Trophoblast cell (in vitro differentiated cells and primary cell): ENCODE measurements around the gene CAPS.
A peak's percentile ranks its signal among the peaks of the same experiment; 100 is the strongest.

Experiments
- DNase-seq, 2 donors: peaks; one replicate each; pipeline ENCODE4 v3.0.0-alpha.2; 2016
- H2AFZ ChIP-seq: 2 replicates; pipeline ENCODE4 v1.6.1; 2013; ENCODE audit warnings: low read length, moderate library complexity, mild to moderate bottlenecking; ENCODE audit not compliant: insufficient read depth, poor library complexity
- H2AK5ac ChIP-seq: 2 replicates; pipeline ENCODE4 v1.6.1; 2013; ENCODE audit warnings: mild to moderate bottlenecking, low read length
- H2BK120ac ChIP-seq: 2 replicates; pipeline ENCODE4 v1.6.1; 2013; ENCODE audit warnings: low read length, mild to moderate bottlenecking, moderate library complexity; ENCODE audit not compliant: insufficient read depth, poor library complexity
- H2BK12ac ChIP-seq: 2 replicates; pipeline ENCODE4 v1.6.1; 2013; ENCODE audit warnings: mild to moderate bottlenecking, low read length, moderate library complexity
- H2BK5ac ChIP-seq: 2 replicates; pipeline ENCODE4 v1.6.1; 2013; ENCODE audit warnings: low read length, low read depth, moderate library complexity, mild to moderate bottlenecking; ENCODE audit not compliant: poor library complexity
- H3K14ac ChIP-seq: 2 replicates; pipeline ENCODE4 v1.6.1; 2013; ENCODE audit warnings: mild to moderate bottlenecking, low read length
- H3K18ac ChIP-seq: 2 replicates; pipeline ENCODE4 v1.6.1; 2013; ENCODE audit warnings: mild to moderate bottlenecking, low read length
- H3K23ac ChIP-seq: 2 replicates; pipeline ENCODE4 v1.6.1; 2013; ENCODE audit warnings: low read length
- H3K27ac ChIP-seq: 2 replicates; pipeline ENCODE4 v1.5.1; 2013; ENCODE audit warnings: low read depth, mild to moderate bottlenecking, inconsistent platforms, low read length, moderate library complexity
- H3K27me3 ChIP-seq: 2 replicates; pipeline ENCODE4 v1.6.1; 2013; ENCODE audit warnings: inconsistent platforms, mild to moderate bottlenecking, low read length, moderate library complexity; ENCODE audit not compliant: insufficient read depth
- H3K36me3 ChIP-seq, 2 experiments: 1 replicate in 1 of 2; 2 replicates in 1 of 2; pipeline ENCODE4 v1.6.1; 2013; ENCODE audit warnings: low read length in 2 of 2, mild to moderate bottlenecking in 2 of 2, moderate library complexity in 1 of 2; ENCODE audit not compliant: insufficient read depth in 2 of 2, control insufficient read depth in 1 of 2
- H3K4ac ChIP-seq: 2 replicates; pipeline ENCODE4 v1.6.1; 2013; ENCODE audit warnings: low read depth, mild to moderate bottlenecking, low read length, moderate library complexity
- H3K4me1 ChIP-seq, 2 experiments: 1 replicate in 1 of 2; 2 replicates in 1 of 2; pipeline ENCODE4 v1.6.1; 2013; ENCODE audit warnings: low read length in 2 of 2, mild to moderate bottlenecking in 2 of 2, moderate library complexity in 1 of 2; ENCODE audit not compliant: insufficient read depth in 2 of 2, control insufficient read depth in 1 of 2
- H3K4me2 ChIP-seq: 2 replicates; pipeline ENCODE4 v1.6.1; 2013; ENCODE audit warnings: inconsistent platforms, mild to moderate bottlenecking, low read length, moderate library complexity
- H3K4me3 ChIP-seq: 2 replicates; pipeline ENCODE4 v1.5.1; 2013; ENCODE audit warnings: mild to moderate bottlenecking, low read depth, low read length, inconsistent platforms
- H3K79me1 ChIP-seq: one replicate; pipeline ENCODE4 v1.6.1; 2013; ENCODE audit warnings: low read length
- H3K79me2 ChIP-seq: 2 replicates; pipeline ENCODE4 v1.6.1; 2013; ENCODE audit warnings: low read length, mild to moderate bottlenecking; ENCODE audit not compliant: control insufficient read depth, insufficient read depth, poor library complexity
- H3K9ac ChIP-seq: 2 replicates; pipeline ENCODE4 v1.6.1; 2013; ENCODE audit warnings: mild to moderate bottlenecking, low read length
- H3K9me3 ChIP-seq: 2 replicates; pipeline ENCODE4 v1.6.1; 2013; ENCODE audit warnings: low read depth, mild to moderate bottlenecking, control low read depth, inconsistent platforms, low read length; ENCODE audit not compliant: insufficient read depth
- H4K12ac ChIP-seq: 2 replicates; pipeline ENCODE4 v1.6.1; 2013; ENCODE audit warnings: low read depth, mild to moderate bottlenecking, low read length, moderate library complexity
- H4K8ac ChIP-seq: 2 replicates; pipeline ENCODE4 v1.6.1; 2013; ENCODE audit warnings: low read depth, mild to moderate bottlenecking, low read length, moderate library complexity
- H4K91ac ChIP-seq: one replicate; pipeline ENCODE4 v1.6.1; 2013; ENCODE audit warnings: low read depth, mild to moderate bottlenecking, low read length, moderate library complexity
- WGBS: extraction: QIAGEN DNeasy Blood & Tissue Kit; methylation state at CpG from one replicate; pipeline ENCODE4 v1.1.7; 2013; ENCODE audit warnings: missing lambda C conversion rate; ENCODE audit not compliant: insufficient read length, insufficient coverage; ENCODE audit errors: extremely low coverage; 5-methylcytosine and 5-hydroxymethylcytosine counted together

Gene CAPS

DNA sequence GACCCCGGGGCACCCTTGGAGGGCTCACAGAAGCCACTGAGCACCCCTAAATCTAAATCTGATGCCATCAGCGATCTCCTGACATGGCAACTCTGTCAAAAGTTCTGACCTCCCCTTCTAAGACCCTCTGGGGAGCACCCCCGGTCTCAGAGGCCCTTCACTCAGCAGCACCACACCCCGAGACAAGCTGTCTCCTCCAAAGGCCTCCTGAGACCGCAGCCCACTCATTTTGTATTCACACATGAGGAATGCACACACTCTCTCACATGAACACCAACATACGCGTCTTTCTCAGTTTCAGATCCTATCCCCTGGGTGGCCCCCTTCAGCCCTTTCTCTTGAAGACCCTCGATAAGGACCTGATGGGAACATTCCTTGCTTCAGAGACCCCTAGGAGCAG is 13.1 kb upstream of the CAPS start:
- no peak overlapping the region for H4K12ac ChIP-seq
- H3K9me3 ChIP-seq: peaks cover 7% of the 10 kb centered on the region
- no peak overlapping the region for H3K23ac ChIP-seq
- no peak overlapping the region for H2BK5ac ChIP-seq
- H3K4me2 ChIP-seq: no peak overlapping the region
- no peaks in the 10 kb centered on the region for H3K27me3 ChIP-seq
- H3K36me3 ChIP-seq: peaks cover 24 to 26% of the 10 kb centered on the region in 2 experiments
- no peak overlapping the region for H2AFZ ChIP-seq
- H3K4me1 ChIP-seq: peaks cover 5 to 10% of the 10 kb centered on the region in 2 experiments
- no peak overlapping the region for H3K18ac ChIP-seq
- WGBS: no CpG with 5 or more reads among the region's 8 CpGs
- H3K9ac ChIP-seq: no peak overlapping the region
- peak overlapping the region; percentile 58 for H3K4ac ChIP-seq
- no peak overlapping the region for H3K27ac ChIP-seq
- no peak overlapping the region for H2BK12ac ChIP-seq
- peaks cover 10% of the 10 kb centered on the region for H3K79me1 ChIP-seq
- no peak overlapping the region for H2AK5ac ChIP-seq
- H4K8ac ChIP-seq: no peak overlapping the region
- H3K4me3 ChIP-seq: no peak overlapping the region
- peaks cover 16% of the 10 kb centered on the region for H3K79me2 ChIP-seq
- no peak overlapping the region for H2BK120ac ChIP-seq
- DNase-seq: no peak
- H3K14ac ChIP-seq: no peak overlapping the region
- no peak overlapping the region for H4K91ac ChIP-seq

DNA sequence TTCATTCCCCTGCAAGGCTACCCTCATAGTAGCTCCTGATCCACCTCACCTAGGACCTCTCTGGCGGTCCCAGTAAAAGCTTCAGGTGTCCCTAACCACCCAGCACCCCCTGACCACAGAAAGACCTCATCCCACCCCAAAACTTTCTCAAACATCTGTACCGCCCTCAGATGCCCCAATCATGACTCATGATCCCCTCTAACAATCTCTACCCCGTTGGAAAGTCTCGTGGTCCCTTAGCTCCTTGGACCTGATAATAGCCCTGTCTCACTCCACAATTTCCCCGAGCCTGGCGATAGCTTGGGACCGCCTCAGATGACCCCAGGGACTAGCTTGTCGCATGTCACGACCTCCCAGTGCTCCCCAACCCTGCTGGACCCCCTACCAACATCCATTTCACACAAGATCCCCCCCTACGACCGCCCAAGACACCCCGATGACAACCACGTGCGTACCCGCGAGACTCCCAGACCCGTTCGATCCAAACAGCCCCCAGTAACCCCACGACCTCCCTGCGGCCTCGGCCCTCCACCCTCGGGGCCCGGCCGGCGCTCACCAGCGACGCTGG is 10.9 kb upstream of the CAPS start:
- Histone ChIP-seq H3K14ac (peak overlapping the region; percentile 95), H3K36me3 (peaks cover 9 to 12% of the 10 kb centered on the region in 2 experiments), H3K18ac (peak overlapping the region; percentile 96), H3K4ac (peak overlapping the region; percentile 99), H3K9ac (peak overlapping the region; percentile 100), H3K23ac (no peak overlapping the region), H3K4me1 (peaks cover 5 to 10% of the 10 kb centered on the region in 2 experiments), H4K8ac (peak overlapping the region; percentile 97), H3K27ac (peak overlapping the region; percentile 70), H3K27me3 (no peaks in the 10 kb centered on the region), H3K4me3 (peak overlapping the region; percentile 97), H2AK5ac (peak overlapping the region; percentile 85), H2BK12ac (peak overlapping the region; percentile 21), H3K4me2 (peak overlapping the region; percentile 94), H3K9me3 (no peaks in the 10 kb centered on the region), H4K12ac (peak overlapping the region; percentile 95), H2BK5ac (peak overlapping the region; percentile 85), H2BK120ac (peak overlapping the region; percentile 89), H4K91ac (peak overlapping the region; percentile 95), H3K79me1 (peaks cover 10% of the 10 kb centered on the region), H2AFZ (peak overlapping the region; percentile 98), H3K79me2 (peaks cover 16% of the 10 kb centered on the region)
- DNase-seq: peak in 1 of 2 donors; percentile 30
- no CpG with 5 or more reads among the region's 27 CpGs for WGBS

DNA sequence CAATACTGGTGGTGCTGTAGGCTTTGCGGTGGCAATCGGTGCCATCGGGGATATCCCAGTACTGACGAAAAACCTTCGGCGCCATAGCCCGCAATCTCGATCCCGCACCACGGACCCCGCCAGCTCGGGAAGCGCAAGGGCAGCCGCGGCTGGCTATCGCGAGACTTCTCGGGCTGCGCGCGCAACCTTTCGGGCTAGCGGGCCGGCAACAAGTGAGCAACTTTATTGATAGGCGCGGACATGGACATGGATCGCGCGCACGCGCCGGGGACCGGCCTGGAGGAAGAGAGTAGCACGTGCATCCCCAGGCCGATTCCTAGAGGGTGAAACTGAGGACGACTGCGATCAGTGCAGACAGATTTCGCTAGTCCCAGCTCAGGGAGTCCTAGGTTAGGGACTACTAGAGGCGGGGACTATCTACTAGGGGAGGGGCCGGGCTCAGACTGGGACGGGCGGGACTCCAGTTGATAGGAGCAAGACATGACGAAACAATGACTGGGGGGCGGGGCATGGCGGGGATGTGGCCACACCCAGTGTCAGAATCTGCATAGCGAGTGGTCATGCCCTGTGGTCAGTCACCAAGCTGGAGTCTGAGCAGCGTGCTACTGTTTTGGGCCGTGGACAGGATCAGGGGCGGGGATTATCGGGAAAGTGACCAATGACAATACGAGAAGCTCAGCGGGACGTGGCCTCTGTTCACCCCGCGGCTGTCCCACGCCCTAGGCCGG is 10.3 kb upstream of the CAPS start, which contains the start of gene NDUFA11:
TSS of gene NDUFA11 (minus strand) at position 167 of the 728 bp plus-strand sequence. CDS start at position 85, 82 bp downstream.
- Histone ChIP-seq H3K27ac (peak within 1 kb of the TSS; percentile 70), H2BK5ac (peak within 1 kb of the TSS; percentile 85), H3K14ac (peak within 1 kb of the TSS; percentile 95), H2BK12ac (peak within 1 kb of the TSS; percentile 21), H3K36me3 (peaks cover 9 to 12% of the 10 kb centered on the region in 2 experiments), H3K27me3 (no peaks in the 10 kb centered on the region), H4K8ac (peak within 1 kb of the TSS; percentile 97), H2BK120ac (peak within 1 kb of the TSS; percentile 89), H2AFZ (peak within 1 kb of the TSS; percentile 98), H3K79me1 (peaks cover 10% of the 10 kb centered on the region), H3K9me3 (no peaks in the 10 kb centered on the region), H3K23ac (no peak within 1 kb of the TSS), H2AK5ac (peak within 1 kb of the TSS; percentile 85), H3K18ac (peak within 1 kb of the TSS; percentile 96), H4K91ac (peak within 1 kb of the TSS; percentile 95), H3K4me3 (peak within 1 kb of the TSS; percentile 97), H3K79me2 (peaks cover 16% of the 10 kb centered on the region), H4K12ac (peak within 1 kb of the TSS; percentile 95), H3K9ac (peak within 1 kb of the TSS; percentile 100), H3K4me2 (peak within 1 kb of the TSS; percentile 94), H3K4me1 (peaks cover 8 to 12% of the 10 kb centered on the region in 2 experiments), H3K4ac (peak within 1 kb of the TSS; percentile 99)
- peak; percentile 94 to 98 for DNase-seq
- WGBS: no CpG with 5 or more reads among the region's 57 CpGs

DNA sequence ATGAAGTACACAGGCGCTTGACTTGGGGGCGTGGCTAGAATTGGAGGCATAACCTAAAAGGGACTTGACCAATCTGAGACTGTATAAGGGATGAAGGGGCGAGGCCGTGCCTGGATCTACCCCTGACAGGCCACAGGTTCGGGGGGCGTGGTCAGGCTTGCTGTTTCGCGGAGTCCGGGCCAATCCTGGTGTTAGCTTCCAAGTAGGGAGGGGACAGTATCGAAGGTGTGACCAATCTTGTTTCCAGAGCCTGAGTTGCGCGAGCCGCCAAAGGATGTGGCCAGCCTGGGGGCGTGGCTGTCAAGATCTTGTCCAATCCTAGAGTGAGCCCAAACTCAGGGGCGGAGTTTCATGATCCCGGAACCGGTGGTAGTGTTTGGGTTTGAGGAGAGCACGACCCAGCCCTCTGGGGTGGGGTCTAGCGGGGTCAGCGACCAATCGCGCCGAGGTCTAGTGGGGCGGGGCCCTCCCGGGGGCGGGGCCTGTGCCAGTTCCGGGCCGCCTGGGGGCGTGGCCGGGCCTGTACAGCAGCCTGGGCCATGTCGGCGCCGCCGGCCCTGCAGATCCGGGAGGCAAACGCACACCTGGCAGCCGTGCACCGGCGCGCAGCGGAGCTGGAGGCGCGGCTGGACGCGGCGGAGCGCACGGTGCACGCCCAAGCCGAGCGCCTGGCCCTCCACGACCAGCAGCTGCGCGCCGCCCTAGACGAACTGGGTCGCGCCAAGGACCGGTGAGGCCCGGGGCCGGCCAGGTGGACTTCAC is 9.5 kb upstream of the CAPS start, which contains the start of gene VMAC:
TSS of gene VMAC (plus strand) at position 521 of the 762 bp plus-strand sequence. CDS start at position 540, 19 bp downstream.
- no peak within 1 kb of the TSS for H4K12ac ChIP-seq
- peaks cover 16% of the 10 kb centered on the region for H3K79me1 ChIP-seq
- H4K91ac ChIP-seq: peak within 1 kb of the TSS; percentile 27
- no peaks in the 10 kb centered on the region for H3K27me3 ChIP-seq
- peaks cover 9 to 12% of the 10 kb centered on the region in 2 experiments for H3K36me3 ChIP-seq
- peak within 1 kb of the TSS; percentile 56 for H4K8ac ChIP-seq
- H3K79me2 ChIP-seq: peaks cover 16% of the 10 kb centered on the region
- H3K4me2 ChIP-seq: peak within 1 kb of the TSS; percentile 94
- peak within 1 kb of the TSS; percentile 97 for H3K4me3 ChIP-seq
- H3K4me1 ChIP-seq: peaks cover 15% of the 10 kb centered on the region in 2 experiments
- peak within 1 kb of the TSS; percentile 63 for H3K27ac ChIP-seq
- H3K4ac ChIP-seq: no peak within 1 kb of the TSS
- H2BK5ac ChIP-seq: peak within 1 kb of the TSS; percentile 54
- no peak within 1 kb of the TSS for H2BK120ac ChIP-seq
- peak; percentile 100 for DNase-seq
- H2AK5ac ChIP-seq: no peak within 1 kb of the TSS
- no peaks in the 10 kb centered on the region for H3K9me3 ChIP-seq
- H3K14ac ChIP-seq: peak within 1 kb of the TSS; percentile 0
- no peak within 1 kb of the TSS for H2BK12ac ChIP-seq
- no CpG with 5 or more reads among the region's 61 CpGs for WGBS
- H3K18ac ChIP-seq: peak within 1 kb of the TSS; percentile 24
- H3K23ac ChIP-seq: no peak within 1 kb of the TSS
- H3K9ac ChIP-seq: peak within 1 kb of the TSS; percentile 55
- peak within 1 kb of the TSS; percentile 42 for H2AFZ ChIP-seq
